B cell (primary cell): ENCODE results near the gene PBX1. TPM values are rescaled to one million over a fixed set of nuclear protein-coding genes. Genes with fewer than 3 reads are reported as not detected.

ENCODE experiments used
- ATAC-seq: fragments of 200-7000 bp; cut with Tn5 transposase; one replicate; pipeline ENCODE4 v1.10.0; 2021; ENCODE audit warnings: low read depth, mild to moderate bottlenecking, moderate number of reproducible peaks, moderate library complexity
- CTCF ChIA-PET: fragments of 350-600 bp; sonication (Branson Sonifier 250); formaldehyde crosslinking; loops from one replicate; lab custom pipeline; 2021; ENCODE audit warnings: antibody characterized with exemption, inconsistent platforms; lab: Charles Lee
- POLR2A ChIA-PET: fragments of 350-600 bp; sonication (Branson Sonifier 250); formaldehyde crosslinking; loops from one replicate; lab custom pipeline; 2021; ENCODE audit warnings: antibody characterized with exemption; lab: Charles Lee
- DNase-seq: peaks from one replicate; pipeline ENCODE4 v3.0.0; 2013
- H2AFZ ChIP-seq: 2 replicates; pipeline ENCODE4 v1.6.1; 2012; ENCODE audit warnings: mild to moderate bottlenecking, low read depth, low read length; ENCODE audit not compliant: insufficient read depth, poor library complexity, severe bottlenecking
- H3K27ac ChIP-seq, 2 donors: 1 replicate in 1 of 2; 2 replicates in 1 of 2; pipeline ENCODE4 v1.5.1; 2012 to 2013; ENCODE audit warnings: low read length in 2 of 2, mild to moderate bottlenecking in 2 of 2, moderate library complexity in 1 of 2
- H3K27me3 ChIP-seq, 4 experiments: fragments of 200-600 bp in 1 of 4; sonication (generic) in 1 of 4; replicated peaks in 1 of 4; 1 replicate in 2 of 4; 2 replicates in 2 of 4; pipeline versions ENCODE4 v1.6.1 to v1.7.0; 2013 to 2016; ENCODE audit warnings: low read length in 3 of 4, mild to moderate bottlenecking in 2 of 4, mixed read lengths in 1 of 4, moderate library complexity in 1 of 4; ENCODE audit not compliant: insufficient read depth in 4 of 4, control insufficient read depth in 3 of 4; ENCODE audit errors: control extremely low read depth in 1 of 4
- H3K36me3 ChIP-seq, 2 experiments: replicated peaks in 1 of 2; 1 replicate in 1 of 2; 2 replicates in 1 of 2; pipeline versions ENCODE4 v1.6.1 to v1.7.1; 2013; ENCODE audit warnings: low read length in 1 of 2; ENCODE audit not compliant: insufficient read depth in 2 of 2, control insufficient read depth in 1 of 2; ENCODE audit errors: control extremely low read depth in 1 of 2, extremely low read depth in 1 of 2
- H3K4me1 ChIP-seq, 2 donors: fragments of 200-600 bp in 1 of 2; sonication (generic) in 1 of 2; 1 replicate in 1 of 2; 2 replicates in 1 of 2; pipeline versions ENCODE4 v1.5.1 to v1.6.1; 2013 to 2017; ENCODE audit warnings: low read length in 2 of 2; ENCODE audit not compliant: control insufficient read depth in 2 of 2, insufficient read depth in 2 of 2
- H3K4me2 ChIP-seq: replicated peaks from 2 replicates; pipeline ENCODE3; 2012; ENCODE audit warnings: mild to moderate bottlenecking, low read depth, low read length; ENCODE audit not compliant: poor library complexity, severe bottlenecking
- H3K4me3 ChIP-seq, 5 experiments: fragments of 200-600 bp in 1 of 5; sonication (generic) in 1 of 5; 1 replicate in 3 of 5; 2 replicates in 2 of 5; pipeline versions ENCODE4 v1.5.1 to v1.7.0; 2011 to 2016; ENCODE audit warnings: low read length in 4 of 5, mild to moderate bottlenecking in 4 of 5, low read depth in 2 of 5, control low read depth in 1 of 5, moderate library complexity in 1 of 5; ENCODE audit not compliant: insufficient read depth in 1 of 5; ENCODE audit errors: control extremely low read depth in 1 of 5, extremely low read depth in 1 of 5
- H3K79me2 ChIP-seq: fragments of 200-600 bp; sonication (generic); one replicate; pipeline ENCODE4 v1.6.0; 2016; ENCODE audit warnings: low read length; ENCODE audit not compliant: control insufficient read depth, insufficient read depth
- H3K9ac ChIP-seq: fragments of 200-600 bp; sonication (generic); 2 replicates; pipeline ENCODE4 v1.6.1; 2017; ENCODE audit warnings: mild to moderate bottlenecking, low read length, moderate library complexity
- H3K9me3 ChIP-seq, 3 donors: one replicate each; pipeline versions ENCODE4 v1.6.1 to v1.7.1; 2013; ENCODE audit warnings: low read length in 2 of 3; ENCODE audit not compliant: control insufficient read depth in 2 of 3, insufficient read depth in 1 of 3; ENCODE audit errors: control extremely low read depth in 1 of 3
- H4K20me1 ChIP-seq: 2 replicates; pipeline ENCODE4 v1.6.0; 2012; ENCODE audit warnings: mild to moderate bottlenecking, low read length; ENCODE audit not compliant: insufficient read depth, control insufficient read depth, poor library complexity, severe bottlenecking
- H3K27ac Mint-ChIP-seq: one replicate; pipeline ENCODE4 v1.8.0; 2021; ENCODE audit warnings: mixed read lengths
- H3K27me3 Mint-ChIP-seq: one replicate; pipeline ENCODE4 v1.8.0; 2021; ENCODE audit warnings: mixed read lengths
- H3K4me1 Mint-ChIP-seq: one replicate; pipeline ENCODE4 v1.8.0; 2021; ENCODE audit warnings: mixed read lengths
- H3K4me3 Mint-ChIP-seq: one replicate; pipeline ENCODE4 v1.8.0; 2021; ENCODE audit warnings: mixed read lengths
- H3K9me3 Mint-ChIP-seq: one replicate; pipeline ENCODE4 v1.8.0; 2022; ENCODE audit warnings: mixed read lengths; ENCODE audit not compliant: insufficient read depth
- CTCF ChIP-seq: fragments of 200-600 bp; IDR thresholded peaks from one replicate; pipeline ENCODE4 v1.8.0; 2022; ENCODE audit warnings: antibody characterized with exemption, mild to moderate bottlenecking
- EZH2 ChIP-seq: IDR thresholded peaks from 2 replicates; pipeline ENCODE4 v1.6.1; 2012; ENCODE audit warnings: borderline replicate concordance, low read depth, mild to moderate bottlenecking, moderate library complexity, low read length; ENCODE audit not compliant: insufficient read depth, poor library complexity, severe bottlenecking
- WGBS: methylation state at CpG from one replicate; pipeline ENCODE4 v1.1.5; 2013; ENCODE audit warnings: missing lambda C conversion rate; ENCODE audit not compliant: insufficient coverage; 5-methylcytosine and 5-hydroxymethylcytosine counted together
- intact Hi-C: fragments of 100-400 bp; cut with micrococcal nuclease; formaldehyde crosslinking; loops from one replicate; pipeline ENCODE4 v1.10.0; 2022
- polyA plus RNA-seq: library from polyadenylated mRNA; depleted of rRNA; stranded (reverse); fragments of >200 nt; gene quantifications from 2 replicates; pipeline ENCODE4 v1.2.3, GENCODE V29; 2012
- total RNA-seq, 2 donors: library from RNA; stranded (reverse); fragments of 120-200 nt in 1 of 2; gene quantifications; 1 replicate in 1 of 2; 2 replicates in 1 of 2; pipeline versions ENCODE4 v1.2.3 to v1.2.4, GENCODE V29; 2013 to 2022

The PBX1 gene
- total and polyA plus RNA-seq, 2 donors (not counting 1 experiment from before 2014, with no cell fraction given), result 0.32 TPM; not detected in 1

- DNase-seq (no peak), ATAC-seq (no peak)
- 100% methylated on average over 3 of the region's 4 CpGs for WGBS
- Histone ChIP-seq H2AFZ (no peak overlapping the region), H3K9me3 (no peaks in the 10 kb centered on the region), H3K4me2 (no peak overlapping the region), H3K36me3 (no peaks in the 10 kb centered on the region), H3K9ac (no peak overlapping the region), H3K27ac (no peak overlapping the region), H3K79me2 (no peaks in the 10 kb centered on the region), H3K4me3 (no peak overlapping the region), H3K27me3 (no peaks in the 10 kb centered on the region), H3K4me1 (no peaks in the 10 kb centered on the region), H4K20me1 (no peaks in the 10 kb centered on the region)
- intact Hi-C loops, result no loop called here
- TF ChIP-seq EZH2 (no peak), CTCF (no peak)
- H3K9me3 Mint-ChIP-seq, result peaks cover 2% of the 10 kb centered on the region
- H3K27ac Mint-ChIP-seq, result no peak overlapping the region
- ChIA-PET CTCF (no interaction called here), POLR2A (no interaction called here)
- H3K4me3 Mint-ChIP-seq, result no peak overlapping the region
- no peaks in the 10 kb centered on the region for H3K4me1 Mint-ChIP-seq
- H3K27me3 Mint-ChIP-seq, result peaks cover 13% of the 10 kb centered on the region
Measured at GRCh38 chr1:164567774-164568173, 8.8 kb downstream of the PBX1 start.

GRCh38 chr1:164569241-164569640 is 10.3 kb downstream of the PBX1 start:
- peaks cover 2% of the 10 kb centered on the region for H3K9me3 Mint-ChIP-seq
- no peaks in the 10 kb centered on the region for H3K36me3 ChIP-seq
- no peaks in the 10 kb centered on the region for H3K27me3 ChIP-seq
- H3K4me1 Mint-ChIP-seq, result no peaks in the 10 kb centered on the region
- H3K4me1 ChIP-seq, result no peaks in the 10 kb centered on the region
- H3K27me3 Mint-ChIP-seq, result peaks cover 13% of the 10 kb centered on the region
- intact Hi-C loops, result no loop called here
- ChIA-PET CTCF (no interaction called here), POLR2A (no interaction called here)
- no peak overlapping the region for H3K4me3 ChIP-seq
- H3K9ac ChIP-seq, result no peak overlapping the region
- no peaks in the 10 kb centered on the region for H3K9me3 ChIP-seq
- DNase-seq, result no peak
- no peak for ATAC-seq
- no peaks in the 10 kb centered on the region for H4K20me1 ChIP-seq
- H3K27ac Mint-ChIP-seq, result no peak overlapping the region
- H2AFZ ChIP-seq, result no peak overlapping the region
- 100% methylated on average over 1 of the region's 2 CpGs for WGBS
- H3K4me3 Mint-ChIP-seq, result no peak overlapping the region
- H3K79me2 ChIP-seq, result no peaks in the 10 kb centered on the region
- TF ChIP-seq EZH2 (no peak), CTCF (no peak)
- no peak overlapping the region for H3K27ac ChIP-seq
- H3K4me2 ChIP-seq, result no peak overlapping the region
